ENCODE measurements around the gene C11orf58.

GRCh38 chr11:16797776-16798175 is 59.3 kb downstream of the C11orf58 start:
- TF ChIP-seq, protein P1, sequence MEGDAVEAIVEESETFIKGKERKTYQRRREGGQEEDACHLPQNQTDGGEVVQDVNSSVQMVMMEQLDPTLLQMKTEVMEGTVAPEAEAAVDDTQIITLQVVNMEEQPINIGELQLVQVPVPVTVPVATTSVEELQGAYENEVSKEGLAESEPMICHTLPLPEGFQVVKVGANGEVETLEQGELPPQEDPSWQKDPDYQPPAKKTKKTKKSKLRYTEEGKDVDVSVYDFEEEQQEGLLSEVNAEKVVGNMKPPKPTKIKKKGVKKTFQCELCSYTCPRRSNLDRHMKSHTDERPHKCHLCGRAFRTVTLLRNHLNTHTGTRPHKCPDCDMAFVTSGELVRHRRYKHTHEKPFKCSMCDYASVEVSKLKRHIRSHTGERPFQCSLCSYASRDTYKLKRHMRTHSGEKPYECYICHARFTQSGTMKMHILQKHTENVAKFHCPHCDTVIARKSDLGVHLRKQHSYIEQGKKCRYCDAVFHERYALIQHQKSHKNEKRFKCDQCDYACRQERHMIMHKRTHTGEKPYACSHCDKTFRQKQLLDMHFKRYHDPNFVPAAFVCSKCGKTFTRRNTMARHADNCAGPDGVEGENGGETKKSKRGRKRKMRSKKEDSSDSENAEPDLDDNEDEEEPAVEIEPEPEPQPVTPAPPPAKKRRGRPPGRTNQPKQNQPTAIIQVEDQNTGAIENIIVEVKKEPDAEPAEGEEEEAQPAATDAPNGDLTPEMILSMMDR (conservative IDR thresholded peaks at IDR 0.05; ENCODE audit: low read depth in 2 of 2), result no peak
- TF ChIP-seq REST (IDR thresholded peaks at IDR 0.05; ENCODE audit: unreplicated experiment) (no peak), EZH2 (IDR thresholded peaks at IDR 0.05; ENCODE audit: low read depth, unreplicated experiment) (no peak)

Data from GM23338 (cell line).